ENCODE data around the gene ZDHHC14. TPM values are rescaled to one million over a fixed set of nuclear protein-coding genes. Genes with fewer than 3 reads are reported as not detected.

The ZDHHC14 gene
- total and polyA plus RNA-seq, 2 experiments from 2014 or later: 3.0 to 7.4 TPM

DNA sequence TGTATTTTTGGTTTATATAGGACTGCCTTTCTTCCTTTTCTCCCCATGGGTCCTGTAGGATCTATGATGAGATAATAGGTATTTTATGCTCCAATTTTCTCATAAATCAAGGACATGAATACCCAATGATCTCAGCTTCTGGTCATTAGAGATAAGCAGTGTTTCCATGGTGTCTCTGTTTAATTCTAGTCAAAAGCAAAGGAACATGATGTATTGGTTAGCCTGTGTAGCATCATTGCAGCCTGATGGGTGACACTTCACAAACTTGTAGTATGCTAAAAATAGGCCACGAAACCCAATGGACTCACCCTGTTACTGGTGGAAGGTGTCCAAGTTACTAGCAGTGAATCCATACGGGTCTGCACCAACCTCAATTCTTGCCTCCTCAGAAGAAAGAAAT, 325.9 kb downstream of the ZDHHC14 start:
- Histone ChIP-seq H3K36me3 (ENCODE audit: insufficient read depth) (peaks cover 3% of the 10 kb centered on the region; the same call in 1 of the 2 replicates), H3F3A (replicated peaks; ENCODE audit: low read depth) (peaks cover 17% of the 10 kb centered on the region), H3K4me2 (0 out of 2 replicates have a peak overlapping the region, but pooled peaks have one; percentile 48), H3K27ac (ENCODE audit: low read depth) (peak overlapping the region; percentile 99), H3K4me3 (no peak overlapping the region), H3K79me2 (replicated peaks; ENCODE audit: insufficient read depth) (no peaks in the 10 kb centered on the region), H3K4me1 (ENCODE audit: insufficient read depth) (peaks cover 21% of the 10 kb centered on the region), H4K20me1 (replicated peaks; ENCODE audit: insufficient read depth) (no peaks in the 10 kb centered on the region), H2AFZ (no peak overlapping the region), H3K9me2 (ENCODE audit: insufficient read depth) (0 out of 2 replicates have a peak, but pooled peaks cover 3% of the 10 kb centered on the region), H3K27me3 (ENCODE audit: insufficient read depth) (no peaks in the 10 kb centered on the region)
- Mint-ChIP-seq H3K27me3 (ENCODE audit: insufficient read depth, low read depth, poor library complexity) (peaks cover 8% of the 10 kb centered on the region), H3K4me3 (no peak overlapping the region), H3K9me3 (peaks cover 37% of the 10 kb centered on the region), H3K4me1 (peaks cover 32% of the 10 kb centered on the region), H3K36me3 (ENCODE audit: low read depth) (peaks cover 41% of the 10 kb centered on the region), H3K27ac (no peak overlapping the region)
- DNase-seq (ENCODE audit: low spot score) (no peak), ATAC-seq (no peak)
- TF ChIP-seq EZH2 (IDR thresholded peaks at IDR 0.05; ENCODE audit: low read depth, unreplicated experiment) (no peak), EZH2phosphoT487 (IDR thresholded peaks at IDR 0.05; ENCODE audit: unreplicated experiment) (no peak), STAT1 (IDR thresholded peaks at IDR 0.05; ENCODE audit: unreplicated experiment) (no peak), CREB1 (CRISPR knock-in tag; IDR thresholded peaks at IDR 0.05; ENCODE audit: low read depth) (no peak), NANOG (IDR thresholded peaks at IDR 0.05; ENCODE audit: borderline replicate concordance) (no peak), POLR2AphosphoS5 (IDR thresholded peaks at IDR 0.05; ENCODE audit: low read depth) (no peak), ZNF331 (CRISPR knock-in tag; IDR thresholded peaks at IDR 0.05; ENCODE audit: low read depth) (no peak), ZNF114 (CRISPR knock-in tag; IDR thresholded peaks at IDR 0.05) (no peak), JUNB (IDR thresholded peaks at IDR 0.05; ENCODE audit: unreplicated experiment) (no peak)
- TF ChIP-seq, protein P1, sequence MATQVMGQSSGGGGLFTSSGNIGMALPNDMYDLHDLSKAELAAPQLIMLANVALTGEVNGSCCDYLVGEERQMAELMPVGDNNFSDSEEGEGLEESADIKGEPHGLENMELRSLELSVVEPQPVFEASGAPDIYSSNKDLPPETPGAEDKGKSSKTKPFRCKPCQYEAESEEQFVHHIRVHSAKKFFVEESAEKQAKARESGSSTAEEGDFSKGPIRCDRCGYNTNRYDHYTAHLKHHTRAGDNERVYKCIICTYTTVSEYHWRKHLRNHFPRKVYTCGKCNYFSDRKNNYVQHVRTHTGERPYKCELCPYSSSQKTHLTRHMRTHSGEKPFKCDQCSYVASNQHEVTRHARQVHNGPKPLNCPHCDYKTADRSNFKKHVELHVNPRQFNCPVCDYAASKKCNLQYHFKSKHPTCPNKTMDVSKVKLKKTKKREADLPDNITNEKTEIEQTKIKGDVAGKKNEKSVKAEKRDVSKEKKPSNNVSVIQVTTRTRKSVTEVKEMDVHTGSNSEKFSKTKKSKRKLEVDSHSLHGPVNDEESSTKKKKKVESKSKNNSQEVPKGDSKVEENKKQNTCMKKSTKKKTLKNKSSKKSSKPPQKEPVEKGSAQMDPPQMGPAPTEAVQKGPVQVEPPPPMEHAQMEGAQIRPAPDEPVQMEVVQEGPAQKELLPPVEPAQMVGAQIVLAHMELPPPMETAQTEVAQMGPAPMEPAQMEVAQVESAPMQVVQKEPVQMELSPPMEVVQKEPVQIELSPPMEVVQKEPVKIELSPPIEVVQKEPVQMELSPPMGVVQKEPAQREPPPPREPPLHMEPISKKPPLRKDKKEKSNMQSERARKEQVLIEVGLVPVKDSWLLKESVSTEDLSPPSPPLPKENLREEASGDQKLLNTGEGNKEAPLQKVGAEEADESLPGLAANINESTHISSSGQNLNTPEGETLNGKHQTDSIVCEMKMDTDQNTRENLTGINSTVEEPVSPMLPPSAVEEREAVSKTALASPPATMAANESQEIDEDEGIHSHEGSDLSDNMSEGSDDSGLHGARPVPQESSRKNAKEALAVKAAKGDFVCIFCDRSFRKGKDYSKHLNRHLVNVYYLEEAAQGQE (IDR thresholded peaks at IDR 0.05; ENCODE audit: unreplicated experiment): no peak
- TF ChIP-seq, protein P2, sequence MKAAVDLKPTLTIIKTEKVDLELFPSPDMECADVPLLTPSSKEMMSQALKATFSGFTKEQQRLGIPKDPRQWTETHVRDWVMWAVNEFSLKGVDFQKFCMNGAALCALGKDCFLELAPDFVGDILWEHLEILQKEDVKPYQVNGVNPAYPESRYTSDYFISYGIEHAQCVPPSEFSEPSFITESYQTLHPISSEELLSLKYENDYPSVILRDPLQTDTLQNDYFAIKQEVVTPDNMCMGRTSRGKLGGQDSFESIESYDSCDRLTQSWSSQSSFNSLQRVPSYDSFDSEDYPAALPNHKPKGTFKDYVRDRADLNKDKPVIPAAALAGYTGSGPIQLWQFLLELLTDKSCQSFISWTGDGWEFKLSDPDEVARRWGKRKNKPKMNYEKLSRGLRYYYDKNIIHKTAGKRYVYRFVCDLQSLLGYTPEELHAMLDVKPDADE (IDR thresholded peaks at IDR 0.05): no peak
- TF ChIP-seq, protein P3, sequence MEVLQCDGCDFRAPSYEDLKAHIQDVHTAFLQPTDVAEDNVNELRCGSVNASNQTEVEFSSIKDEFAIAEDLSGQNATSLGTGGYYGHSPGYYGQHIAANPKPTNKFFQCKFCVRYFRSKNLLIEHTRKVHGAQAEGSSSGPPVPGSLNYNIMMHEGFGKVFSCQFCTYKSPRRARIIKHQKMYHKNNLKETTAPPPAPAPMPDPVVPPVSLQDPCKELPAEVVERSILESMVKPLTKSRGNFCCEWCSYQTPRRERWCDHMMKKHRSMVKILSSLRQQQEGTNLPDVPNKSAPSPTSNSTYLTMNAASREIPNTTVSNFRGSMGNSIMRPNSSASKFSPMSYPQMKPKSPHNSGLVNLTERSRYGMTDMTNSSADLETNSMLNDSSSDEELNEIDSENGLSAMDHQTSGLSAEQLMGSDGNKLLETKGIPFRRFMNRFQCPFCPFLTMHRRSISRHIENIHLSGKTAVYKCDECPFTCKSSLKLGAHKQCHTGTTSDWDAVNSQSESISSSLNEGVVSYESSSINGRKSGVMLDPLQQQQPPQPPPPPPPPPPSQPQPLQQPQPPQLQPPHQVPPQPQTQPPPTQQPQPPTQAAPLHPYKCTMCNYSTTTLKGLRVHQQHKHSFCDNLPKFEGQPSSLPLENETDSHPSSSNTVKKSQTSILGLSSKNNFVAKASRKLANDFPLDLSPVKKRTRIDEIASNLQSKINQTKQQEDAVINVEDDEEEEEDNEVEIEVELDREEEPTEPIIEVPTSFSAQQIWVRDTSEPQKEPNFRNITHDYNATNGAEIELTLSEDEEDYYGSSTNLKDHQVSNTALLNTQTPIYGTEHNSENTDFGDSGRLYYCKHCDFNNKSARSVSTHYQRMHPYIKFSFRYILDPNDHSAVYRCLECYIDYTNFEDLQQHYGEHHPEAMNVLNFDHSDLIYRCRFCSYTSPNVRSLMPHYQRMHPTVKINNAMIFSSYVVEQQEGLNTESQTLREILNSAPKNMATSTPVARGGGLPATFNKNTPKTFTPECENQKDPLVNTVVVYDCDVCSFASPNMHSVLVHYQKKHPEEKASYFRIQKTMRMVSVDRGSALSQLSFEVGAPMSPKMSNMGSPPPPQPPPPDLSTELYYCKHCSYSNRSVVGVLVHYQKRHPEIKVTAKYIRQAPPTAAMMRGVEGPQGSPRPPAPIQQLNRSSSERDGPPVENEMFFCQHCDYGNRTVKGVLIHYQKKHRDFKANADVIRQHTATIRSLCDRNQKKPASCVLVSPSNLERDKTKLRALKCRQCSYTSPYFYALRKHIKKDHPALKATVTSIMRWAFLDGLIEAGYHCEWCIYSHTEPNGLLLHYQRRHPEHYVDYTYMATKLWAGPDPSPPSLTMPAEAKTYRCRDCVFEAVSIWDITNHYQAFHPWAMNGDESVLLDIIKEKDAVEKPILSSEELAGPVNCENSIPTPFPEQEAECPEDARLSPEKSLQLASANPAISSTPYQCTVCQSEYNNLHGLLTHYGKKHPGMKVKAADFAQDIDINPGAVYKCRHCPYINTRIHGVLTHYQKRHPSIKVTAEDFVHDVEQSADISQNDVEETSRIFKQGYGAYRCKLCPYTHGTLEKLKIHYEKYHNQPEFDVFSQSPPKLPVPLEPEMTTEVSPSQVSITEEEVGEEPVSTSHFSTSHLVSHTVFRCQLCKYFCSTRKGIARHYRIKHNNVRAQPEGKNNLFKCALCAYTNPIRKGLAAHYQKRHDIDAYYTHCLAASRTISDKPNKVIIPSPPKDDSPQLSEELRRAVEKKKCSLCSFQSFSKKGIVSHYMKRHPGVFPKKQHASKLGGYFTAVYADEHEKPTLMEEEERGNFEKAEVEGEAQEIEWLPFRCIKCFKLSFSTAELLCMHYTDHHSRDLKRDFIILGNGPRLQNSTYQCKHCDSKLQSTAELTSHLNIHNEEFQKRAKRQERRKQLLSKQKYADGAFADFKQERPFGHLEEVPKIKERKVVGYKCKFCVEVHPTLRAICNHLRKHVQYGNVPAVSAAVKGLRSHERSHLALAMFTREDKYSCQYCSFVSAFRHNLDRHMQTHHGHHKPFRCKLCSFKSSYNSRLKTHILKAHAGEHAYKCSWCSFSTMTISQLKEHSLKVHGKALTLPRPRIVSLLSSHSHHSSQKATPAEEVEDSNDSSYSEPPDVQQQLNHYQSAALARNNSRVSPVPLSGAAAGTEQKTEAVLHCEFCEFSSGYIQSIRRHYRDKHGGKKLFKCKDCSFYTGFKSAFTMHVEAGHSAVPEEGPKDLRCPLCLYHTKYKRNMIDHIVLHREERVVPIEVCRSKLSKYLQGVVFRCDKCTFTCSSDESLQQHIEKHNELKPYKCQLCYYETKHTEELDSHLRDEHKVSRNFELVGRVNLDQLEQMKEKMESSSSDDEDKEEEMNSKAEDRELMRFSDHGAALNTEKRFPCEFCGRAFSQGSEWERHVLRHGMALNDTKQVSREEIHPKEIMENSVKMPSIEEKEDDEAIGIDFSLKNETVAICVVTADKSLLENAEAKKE (CRISPR knock-in tag; IDR thresholded peaks at IDR 0.05): no peak
- TF ChIP-seq, protein P4, sequence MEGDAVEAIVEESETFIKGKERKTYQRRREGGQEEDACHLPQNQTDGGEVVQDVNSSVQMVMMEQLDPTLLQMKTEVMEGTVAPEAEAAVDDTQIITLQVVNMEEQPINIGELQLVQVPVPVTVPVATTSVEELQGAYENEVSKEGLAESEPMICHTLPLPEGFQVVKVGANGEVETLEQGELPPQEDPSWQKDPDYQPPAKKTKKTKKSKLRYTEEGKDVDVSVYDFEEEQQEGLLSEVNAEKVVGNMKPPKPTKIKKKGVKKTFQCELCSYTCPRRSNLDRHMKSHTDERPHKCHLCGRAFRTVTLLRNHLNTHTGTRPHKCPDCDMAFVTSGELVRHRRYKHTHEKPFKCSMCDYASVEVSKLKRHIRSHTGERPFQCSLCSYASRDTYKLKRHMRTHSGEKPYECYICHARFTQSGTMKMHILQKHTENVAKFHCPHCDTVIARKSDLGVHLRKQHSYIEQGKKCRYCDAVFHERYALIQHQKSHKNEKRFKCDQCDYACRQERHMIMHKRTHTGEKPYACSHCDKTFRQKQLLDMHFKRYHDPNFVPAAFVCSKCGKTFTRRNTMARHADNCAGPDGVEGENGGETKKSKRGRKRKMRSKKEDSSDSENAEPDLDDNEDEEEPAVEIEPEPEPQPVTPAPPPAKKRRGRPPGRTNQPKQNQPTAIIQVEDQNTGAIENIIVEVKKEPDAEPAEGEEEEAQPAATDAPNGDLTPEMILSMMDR (conservative IDR thresholded peaks at IDR 0.05; ENCODE audit: low read depth in 2 of 2): no peak
